ENCODE data around the gene DDX24.

The DDX24 gene

GRCh38 chr14:94113908-94114588 lies 33.0 kb upstream of the DDX24 start:
- DNase-seq = no peak

GRCh38 chr14:94113490-94113889 lies 32.5 kb upstream of the DDX24 start:
- no peak for DNase-seq

- no peak for DNase-seq
These were observed 32.1 kb upstream of the DDX24 start for GRCh38 chr14:94113073-94113472.

GRCh38 chr14:94112513-94113063 lies 31.6 kb upstream of the DDX24 start:
- no peak for DNase-seq

- no peak for DNase-seq
These were observed 30.5 kb upstream of the DDX24 start for GRCh38 chr14:94111276-94112095.

- DNase-seq = no peak
These were observed 29.7 kb upstream of the DDX24 start, which contains the start of gene IFI27 for GRCh38 chr14:94110552-94111181. Gene IFI27, plus strand, starts transcription at chr14:94110736.

- DNase-seq = no peak
These were observed 28.9 kb upstream of the DDX24 start for GRCh38 chr14:94109915-94110250.

- no peak for DNase-seq
These were observed 23.7 kb upstream of the DDX24 start for GRCh38 chr14:94104731-94105130.

- DNase-seq = no peak
These were observed 22.6 kb upstream of the DDX24 start for GRCh38 chr14:94103554-94104150.

GRCh38 chr14:94102768-94103482 lies 21.9 kb upstream of the DDX24 start:
- DNase-seq = no peak

GRCh38 chr14:94101748-94102147 lies 20.7 kb upstream of the DDX24 start:
- DNase-seq = no peak

GRCh38 chr14:94100847-94101246 lies 19.8 kb upstream of the DDX24 start:
- DNase-seq = no peak

GRCh38 chr14:94099006-94099405 lies 18.0 kb upstream of the DDX24 start:
- DNase-seq = no peak

- DNase-seq = no peak
These were observed 17.5 kb upstream of the DDX24 start for GRCh38 chr14:94098326-94098992.

GRCh38 chr14:94097091-94097490 lies 16.1 kb upstream of the DDX24 start:
- DNase-seq = no peak

GRCh38 chr14:94093418-94093817 lies 12.4 kb upstream of the DDX24 start:
- DNase-seq = no peak

GRCh38 chr14:94089479-94089878 lies 8.5 kb upstream of the DDX24 start:
- DNase-seq = no peak

GRCh38 chr14:94088516-94088915 lies 7.5 kb upstream of the DDX24 start:
- no peak for DNase-seq

GRCh38 chr14:94087891-94088290 lies 6.9 kb upstream of the DDX24 start:
- DNase-seq = no peak

GRCh38 chr14:94081386-94081820 lies 401 bp upstream of the DDX24 start:
- DNase-seq = no peak

GRCh38 chr14:94079891-94080620 lies 946 bp downstream of the DDX24 start:
- peak in 1 of 2 experiments; percentile 30 for DNase-seq

Data from SW 1271 (cell line).